GM21447 (cell line): ENCODE measurements around the gene DMD.
"Not testable (repeated sequence)": the region's sequence is repeated elsewhere in the genome, so short reads cannot be mapped to it uniquely, and the experiment has no call there.

Experiments
- ATAC-seq: cut with Tn5 transposase; IDR thresholded peaks from one replicate; pipeline ENCODE4 v1.9.1; 2021; ENCODE audit not compliant: unreplicated experiment

Gene DMD

GRCh38 chrX:32289356-32289755 is 922.0 kb downstream of the DMD start:
- no peak for ATAC-seq

- ATAC-seq: no peak
Observed at GRCh38 chrX:32281853-32282252, 929.5 kb downstream of the DMD start.

GRCh38 chrX:32280921-32281320 is 930.4 kb downstream of the DMD start:
- ATAC-seq: no peak

GRCh38 chrX:32280489-32280888 is 930.9 kb downstream of the DMD start:
- ATAC-seq: no peak

GRCh38 chrX:32276153-32276552 is 935.2 kb downstream of the DMD start:
- no peak for ATAC-seq

- no peak for ATAC-seq
Observed at GRCh38 chrX:32269866-32270265, 941.5 kb downstream of the DMD start.

GRCh38 chrX:32268207-32268606 is 943.1 kb downstream of the DMD start:
- no peak for ATAC-seq

- no peak for ATAC-seq
Observed at GRCh38 chrX:32267796-32268195, 943.6 kb downstream of the DMD start.

- not testable (repeated sequence) for ATAC-seq
Observed at GRCh38 chrX:32246675-32247074, 964.7 kb downstream of the DMD start.

- ATAC-seq: no peak
Observed at GRCh38 chrX:32195611-32196010, 1015.7 kb downstream of the DMD start.

- ATAC-seq: no peak
Observed at GRCh38 chrX:32191316-32191715, 1020.0 kb downstream of the DMD start.

- ATAC-seq: no peak
Observed at GRCh38 chrX:32185160-32185559, 1026.2 kb downstream of the DMD start.

- ATAC-seq: no peak
Observed at GRCh38 chrX:32183066-32183465, 1028.3 kb downstream of the DMD start.

- ATAC-seq: no peak
Observed at GRCh38 chrX:32176510-32176909, 1034.8 kb downstream of the DMD start.

GRCh38 chrX:32170481-32170880 is 1040.9 kb downstream of the DMD start:
- no peak for ATAC-seq

GRCh38 chrX:32155044-32155638 is 1056.2 kb downstream of the DMD start:
- ATAC-seq: no peak

GRCh38 chrX:32153585-32153984 is 1057.8 kb downstream of the DMD start:
- no peak for ATAC-seq

- no peak for ATAC-seq
Observed at GRCh38 chrX:32150141-32150540, 1061.2 kb downstream of the DMD start.

GRCh38 chrX:32141841-32142240 is 1069.5 kb downstream of the DMD start:
- no peak for ATAC-seq

GRCh38 chrX:32139476-32139875 is 1071.9 kb downstream of the DMD start:
- no peak for ATAC-seq

GRCh38 chrX:32137525-32137924 is 1073.8 kb downstream of the DMD start:
- no peak for ATAC-seq

GRCh38 chrX:32126997-32127396 is 1084.4 kb downstream of the DMD start:
- ATAC-seq: no peak

GRCh38 chrX:32118832-32119231 is 1092.5 kb downstream of the DMD start:
- no peak for ATAC-seq
